ENCODE measurements around the gene TBC1D2B.

DNA sequence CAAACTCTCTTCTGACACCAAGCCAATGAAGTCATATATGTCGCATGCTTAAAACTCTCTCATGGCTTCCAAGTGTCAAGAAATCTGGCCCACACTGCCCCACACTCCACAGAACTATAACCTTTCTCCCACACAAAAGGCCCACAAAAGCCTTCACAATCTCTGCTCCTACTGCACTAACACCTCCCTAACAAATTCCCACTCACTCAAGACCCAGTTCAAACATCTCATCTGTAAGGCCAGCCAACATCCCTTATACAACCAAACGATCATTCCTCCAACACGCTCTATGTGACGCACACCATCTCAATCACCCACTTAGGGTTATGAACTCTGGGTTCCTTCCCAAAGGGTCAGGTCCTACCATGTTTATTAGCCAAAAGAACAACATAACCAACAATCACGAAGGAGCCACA, 13.5 kb downstream of the TBC1D2B start:
- TF ChIP-seq, protein P1, sequence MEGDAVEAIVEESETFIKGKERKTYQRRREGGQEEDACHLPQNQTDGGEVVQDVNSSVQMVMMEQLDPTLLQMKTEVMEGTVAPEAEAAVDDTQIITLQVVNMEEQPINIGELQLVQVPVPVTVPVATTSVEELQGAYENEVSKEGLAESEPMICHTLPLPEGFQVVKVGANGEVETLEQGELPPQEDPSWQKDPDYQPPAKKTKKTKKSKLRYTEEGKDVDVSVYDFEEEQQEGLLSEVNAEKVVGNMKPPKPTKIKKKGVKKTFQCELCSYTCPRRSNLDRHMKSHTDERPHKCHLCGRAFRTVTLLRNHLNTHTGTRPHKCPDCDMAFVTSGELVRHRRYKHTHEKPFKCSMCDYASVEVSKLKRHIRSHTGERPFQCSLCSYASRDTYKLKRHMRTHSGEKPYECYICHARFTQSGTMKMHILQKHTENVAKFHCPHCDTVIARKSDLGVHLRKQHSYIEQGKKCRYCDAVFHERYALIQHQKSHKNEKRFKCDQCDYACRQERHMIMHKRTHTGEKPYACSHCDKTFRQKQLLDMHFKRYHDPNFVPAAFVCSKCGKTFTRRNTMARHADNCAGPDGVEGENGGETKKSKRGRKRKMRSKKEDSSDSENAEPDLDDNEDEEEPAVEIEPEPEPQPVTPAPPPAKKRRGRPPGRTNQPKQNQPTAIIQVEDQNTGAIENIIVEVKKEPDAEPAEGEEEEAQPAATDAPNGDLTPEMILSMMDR (IDR thresholded peaks at IDR 0.05; ENCODE audit: extremely low read depth in 1 of 2, insufficient read depth in 1 of 2, low read depth in 1 of 2, low read length in 2 of 2), result no peak
- TF ChIP-seq, protein P2, sequence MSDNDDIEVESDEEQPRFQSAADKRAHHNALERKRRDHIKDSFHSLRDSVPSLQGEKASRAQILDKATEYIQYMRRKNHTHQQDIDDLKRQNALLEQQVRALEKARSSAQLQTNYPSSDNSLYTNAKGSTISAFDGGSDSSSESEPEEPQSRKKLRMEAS (IDR thresholded peaks at IDR 0.05; ENCODE audit: insufficient read depth, insufficient read length), result no peak
- no peak for TF ChIP-seq POLR2A (IDR thresholded peaks at IDR 0.05; ENCODE audit: low read depth, low read length)
- TF ChIP-seq JUN (IDR thresholded peaks at IDR 0.05; ENCODE audit: borderline replicate concordance, insufficient read depth, insufficient read length, low read depth), result no peak

Data from endothelial cell of umbilical vein (primary cell).